Panc1 (cell line): ENCODE measurements around the gene RFX2. TPM values are rescaled to one million over a fixed set of nuclear protein-coding genes. Genes with fewer than 3 reads are reported as not detected.

ENCODE experiments used
- ATAC-seq: fragments of 200-7000 bp; cut with Tn5 transposase; 2 replicates; pipeline ENCODE4 v1.9.1; 2020; ENCODE audit warnings: mild to moderate bottlenecking, moderate library complexity
- BruUV-seq: library from RNA; stranded (reverse); fragments of 400-500 nt; replicated peaks from 2 replicates; lab custom pipeline; 2021; lab: Mats Ljungman, UMichigan
- CTCF ChIA-PET: fragments of 300-600 bp; sonication (Branson Sonifier 250); formaldehyde crosslinking; loops from one replicate; lab custom pipeline; 2022; ENCODE audit warnings: antibody characterized with exemption; lab: Charles Lee
- POLR2A ChIA-PET: fragments of 300-600 bp; sonication (Branson Sonifier 250); formaldehyde crosslinking; loops from one replicate; lab custom pipeline; 2022; ENCODE audit warnings: antibody characterized with exemption; lab: Charles Lee
- DNase-seq: peaks from one replicate; pipeline ENCODE4 v3.0.0-alpha.2; 2010; ENCODE audit warnings: low read depth, low spot score
- H3K27ac ChIP-seq: 2 replicates; pipeline ENCODE4 v1.5.1; 2011; ENCODE audit warnings: mild to moderate bottlenecking, low read length, inconsistent platforms
- H3K27me3 ChIP-seq: fragments of 200-500 bp; sonication (Bioruptor generic); 2 replicates; pipeline ENCODE4 v1.6.0; 2014; ENCODE audit warnings: low read length, inconsistent platforms; ENCODE audit not compliant: control insufficient read depth, insufficient read depth
- H3K36me3 ChIP-seq: fragments of 200-500 bp; sonication (Bioruptor generic); 2 replicates; pipeline ENCODE4 v1.5.1; 2014; ENCODE audit warnings: inconsistent platforms, mild to moderate bottlenecking, low read length, moderate library complexity; ENCODE audit not compliant: control insufficient read depth, insufficient read depth
- H3K4me1 ChIP-seq: 2 replicates; pipeline ENCODE4 v1.5.1; 2011; ENCODE audit warnings: inconsistent platforms, mild to moderate bottlenecking, low read length, moderate library complexity; ENCODE audit not compliant: control insufficient read depth, insufficient read depth
- H3K4me3 ChIP-seq, 2 experiments: 2 replicates each; pipeline ENCODE4 v1.5.1; 2011 to 2012; ENCODE audit warnings: low read depth in 2 of 2, low read length in 2 of 2, mild to moderate bottlenecking in 2 of 2, inconsistent platforms in 1 of 2, moderate library complexity in 1 of 2
- H3K9me3 ChIP-seq: fragments of 200-500 bp; sonication (Bioruptor generic); 2 replicates; pipeline ENCODE4 v1.5.1; 2014; ENCODE audit warnings: low read depth, mild to moderate bottlenecking, inconsistent platforms, low read length, moderate library complexity; ENCODE audit not compliant: control insufficient read depth, insufficient read depth
- POLR2AphosphoS5 ChIP-seq: IDR thresholded peaks from 2 replicates; pipeline ENCODE4 v1.6.1; 2012; ENCODE audit warnings: mild to moderate bottlenecking, low read depth, low read length, moderate library complexity
- SIN3A ChIP-seq: IDR thresholded peaks from 2 replicates; pipeline ENCODE4 v1.6.1; 2012; ENCODE audit warnings: low read depth, mild to moderate bottlenecking, low read length, moderate library complexity, borderline replicate concordance; ENCODE audit not compliant: insufficient read depth
- TCF7L2 ChIP-seq: IDR thresholded peaks from 2 replicates; pipeline ENCODE4 v1.6.1; 2011; ENCODE audit warnings: mild to moderate bottlenecking, low read depth, low read length, inconsistent platforms
- in situ Hi-C: cut with HindIII; loops from 2 replicates; pipeline ENCODE4 v1.10.0; 2016; ENCODE audit warnings: low sequenced_read_pairs, low pct_unique_long_range_greater_than_20kb
- intact Hi-C: fragments of 100-400 bp; cut with micrococcal nuclease; formaldehyde crosslinking; loops from one replicate; pipeline ENCODE4 v1.10.0; 2022; ENCODE audit not compliant: unreplicated experiment
- total RNA-seq: library from RNA; stranded (reverse); gene quantifications from one replicate; pipeline ENCODE4 v1.2.1, GENCODE V29; 2021; ENCODE audit not compliant: unreplicated experiment
- TF ChIP-seq, protein P1 (sequence below): fragments of 450-650 bp; IDR thresholded peaks from 2 replicates; pipeline ENCODE4 v1.5.1; 2017; ENCODE audit warnings: mild to moderate bottlenecking
- TF ChIP-seq, protein P2 (sequence below), 2 experiments: IDR thresholded peaks; 2 replicates each; pipeline ENCODE4 v1.6.1; 2011 to 2012; ENCODE audit warnings: low read depth in 2 of 2, control low read depth in 1 of 2, low read length in 1 of 2, mild to moderate bottlenecking in 1 of 2, moderate library complexity in 1 of 2; ENCODE audit not compliant: insufficient read depth in 1 of 2

RFX2 gene
- total RNA-seq, 1 experiment from 2014 or later: 8.0 TPM

- CTCF ChIA-PET: no interaction called here
- POLR2A ChIA-PET: no interaction called here
- DNase-seq: no peak
- BruUV-seq: no TSS peak
- Histone ChIP-seq H3K9me3 (no peaks in the 10 kb centered on the region), H3K4me3 (no peak overlapping the region), H3K27me3 (no peaks in the 10 kb centered on the region), H3K4me1 (no peaks in the 10 kb centered on the region), H3K27ac (no peak overlapping the region), H3K36me3 (no peaks in the 10 kb centered on the region)
- no peak for TF ChIP-seq TCF7L2
- no peak for TF ChIP-seq SIN3A
- TF ChIP-seq, protein P1, sequence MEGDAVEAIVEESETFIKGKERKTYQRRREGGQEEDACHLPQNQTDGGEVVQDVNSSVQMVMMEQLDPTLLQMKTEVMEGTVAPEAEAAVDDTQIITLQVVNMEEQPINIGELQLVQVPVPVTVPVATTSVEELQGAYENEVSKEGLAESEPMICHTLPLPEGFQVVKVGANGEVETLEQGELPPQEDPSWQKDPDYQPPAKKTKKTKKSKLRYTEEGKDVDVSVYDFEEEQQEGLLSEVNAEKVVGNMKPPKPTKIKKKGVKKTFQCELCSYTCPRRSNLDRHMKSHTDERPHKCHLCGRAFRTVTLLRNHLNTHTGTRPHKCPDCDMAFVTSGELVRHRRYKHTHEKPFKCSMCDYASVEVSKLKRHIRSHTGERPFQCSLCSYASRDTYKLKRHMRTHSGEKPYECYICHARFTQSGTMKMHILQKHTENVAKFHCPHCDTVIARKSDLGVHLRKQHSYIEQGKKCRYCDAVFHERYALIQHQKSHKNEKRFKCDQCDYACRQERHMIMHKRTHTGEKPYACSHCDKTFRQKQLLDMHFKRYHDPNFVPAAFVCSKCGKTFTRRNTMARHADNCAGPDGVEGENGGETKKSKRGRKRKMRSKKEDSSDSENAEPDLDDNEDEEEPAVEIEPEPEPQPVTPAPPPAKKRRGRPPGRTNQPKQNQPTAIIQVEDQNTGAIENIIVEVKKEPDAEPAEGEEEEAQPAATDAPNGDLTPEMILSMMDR: no peak
- TF ChIP-seq, protein P2, sequence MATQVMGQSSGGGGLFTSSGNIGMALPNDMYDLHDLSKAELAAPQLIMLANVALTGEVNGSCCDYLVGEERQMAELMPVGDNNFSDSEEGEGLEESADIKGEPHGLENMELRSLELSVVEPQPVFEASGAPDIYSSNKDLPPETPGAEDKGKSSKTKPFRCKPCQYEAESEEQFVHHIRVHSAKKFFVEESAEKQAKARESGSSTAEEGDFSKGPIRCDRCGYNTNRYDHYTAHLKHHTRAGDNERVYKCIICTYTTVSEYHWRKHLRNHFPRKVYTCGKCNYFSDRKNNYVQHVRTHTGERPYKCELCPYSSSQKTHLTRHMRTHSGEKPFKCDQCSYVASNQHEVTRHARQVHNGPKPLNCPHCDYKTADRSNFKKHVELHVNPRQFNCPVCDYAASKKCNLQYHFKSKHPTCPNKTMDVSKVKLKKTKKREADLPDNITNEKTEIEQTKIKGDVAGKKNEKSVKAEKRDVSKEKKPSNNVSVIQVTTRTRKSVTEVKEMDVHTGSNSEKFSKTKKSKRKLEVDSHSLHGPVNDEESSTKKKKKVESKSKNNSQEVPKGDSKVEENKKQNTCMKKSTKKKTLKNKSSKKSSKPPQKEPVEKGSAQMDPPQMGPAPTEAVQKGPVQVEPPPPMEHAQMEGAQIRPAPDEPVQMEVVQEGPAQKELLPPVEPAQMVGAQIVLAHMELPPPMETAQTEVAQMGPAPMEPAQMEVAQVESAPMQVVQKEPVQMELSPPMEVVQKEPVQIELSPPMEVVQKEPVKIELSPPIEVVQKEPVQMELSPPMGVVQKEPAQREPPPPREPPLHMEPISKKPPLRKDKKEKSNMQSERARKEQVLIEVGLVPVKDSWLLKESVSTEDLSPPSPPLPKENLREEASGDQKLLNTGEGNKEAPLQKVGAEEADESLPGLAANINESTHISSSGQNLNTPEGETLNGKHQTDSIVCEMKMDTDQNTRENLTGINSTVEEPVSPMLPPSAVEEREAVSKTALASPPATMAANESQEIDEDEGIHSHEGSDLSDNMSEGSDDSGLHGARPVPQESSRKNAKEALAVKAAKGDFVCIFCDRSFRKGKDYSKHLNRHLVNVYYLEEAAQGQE (IDR thresholded peaks at IDR 0.05; ENCODE audit: insufficient read depth in 1 of 2, low read depth in 2 of 2, low read length in 1 of 2): no peak
- TF ChIP-seq POLR2AphosphoS5: no peak
- in situ Hi-C loops (no loop called here), intact Hi-C loops (no loop called here)
- no peak for ATAC-seq
These were observed 22.9 kb upstream of the RFX2 start for GRCh38 chr19:6133231-6133630.

DNA sequence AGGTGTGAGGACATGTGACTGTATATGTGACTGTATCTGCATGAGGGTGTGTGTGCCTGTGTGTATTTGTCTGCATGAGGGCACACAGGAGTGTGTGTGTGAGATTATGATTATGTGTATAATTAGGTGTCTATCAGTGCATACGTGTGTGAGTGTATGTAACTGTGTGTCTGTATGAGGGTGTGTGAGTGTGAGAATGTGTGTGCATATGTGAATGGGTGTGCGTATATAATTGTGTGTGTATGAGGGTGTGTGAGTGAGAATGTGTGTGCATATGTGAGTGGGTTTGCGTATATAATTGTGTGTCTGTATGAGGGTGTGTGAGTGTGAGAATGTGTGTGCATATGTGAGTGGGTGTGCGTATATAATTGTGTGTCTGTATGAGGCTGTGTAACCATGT lies 22.2 kb upstream of the RFX2 start:
- TF ChIP-seq TCF7L2 (no peak), POLR2AphosphoS5 (no peak), SIN3A (no peak)
- TF ChIP-seq, protein P1: no peak
- TF ChIP-seq, protein P2 (IDR thresholded peaks at IDR 0.05; ENCODE audit: insufficient read depth in 1 of 2, low read depth in 2 of 2, low read length in 1 of 2): no peak
- no peaks in the 10 kb centered on the region for H3K9me3 ChIP-seq
- DNase-seq (no peak), ATAC-seq (no peak)
- no TSS peak for BruUV-seq
- no peak overlapping the region for H3K4me3 ChIP-seq
- H3K27me3 ChIP-seq: no peaks in the 10 kb centered on the region
- H3K27ac ChIP-seq: no peak overlapping the region
- H3K4me1 ChIP-seq: no peaks in the 10 kb centered on the region
- H3K36me3 ChIP-seq: no peaks in the 10 kb centered on the region
- intact Hi-C loops (no loop called here), in situ Hi-C loops (no loop called here)
- POLR2A ChIA-PET: no interaction called here
- CTCF ChIA-PET: no interaction called here
